Esophagus squamous epithelium (tissue), 4 donors: ENCODE results near the gene NUP205.

ENCODE experiments used
- CTCF ChIP-seq, 6 experiments: fragments of 450-650 bp in 4 of 6; fragments of 200-600 bp in 2 of 6; sonication (generic) in 2 of 6; IDR thresholded peaks; one replicate each; pipeline ENCODE4 v1.5.1; 2016 to 2019; ENCODE audit warnings: antibody characterized with exemption in 6 of 6, mild to moderate bottlenecking in 4 of 6, moderate library complexity in 4 of 6
- POLR2A ChIP-seq, 4 donors: fragments of 450-650 bp; IDR thresholded peaks; one replicate each; pipeline ENCODE4 v1.6.1; 2017; ENCODE audit warnings: antibody characterized with exemption in 4 of 4, mild to moderate bottlenecking in 4 of 4, moderate library complexity in 3 of 4

GRCh38 chr7:135573541-135573940 is 15.8 kb downstream of the NUP205 start:
- TF ChIP-seq CTCF (IDR thresholded peaks at IDR 0.05): no peak
- no peak for TF ChIP-seq POLR2A (IDR thresholded peaks at IDR 0.05)
